ENCODE results near the gene NINL. TPM values are rescaled to one million over a fixed set of nuclear protein-coding genes. Genes with fewer than 3 reads are reported as not detected.

NINL gene
- total and polyA plus RNA-seq, 2 of the 4 experiments (the other 2 are of a cell fraction), result 3.0 to 10.4 TPM

DNA sequence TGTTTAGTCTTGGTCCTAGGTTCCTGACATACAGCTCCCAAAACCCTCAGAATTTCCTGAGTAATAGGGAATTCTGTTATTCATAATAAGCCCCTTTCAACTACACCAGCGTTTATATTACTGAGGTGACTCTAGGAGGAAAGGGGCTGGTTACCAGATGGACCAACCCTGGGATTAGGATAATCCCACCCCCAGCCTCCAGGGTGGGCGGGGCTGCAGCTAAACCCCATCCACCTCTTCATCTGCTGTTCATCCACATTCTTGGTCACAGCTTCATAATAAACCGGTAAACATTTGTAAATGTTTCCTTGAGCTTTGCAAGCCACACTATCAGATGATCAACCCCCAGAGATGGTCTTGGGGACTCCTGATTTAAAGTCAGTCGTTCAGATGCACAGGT, 38.3 kb downstream of the NINL start:
- peaks cover 31% of the 10 kb centered on the region for H4K20me1 ChIP-seq (ENCODE audit: insufficient read depth, low read length)
- no peak overlapping the region for H2AK9ac ChIP-seq (replicated peaks; ENCODE audit: low read depth, low read length, poor library complexity)
- no peak overlapping the region for H4K8ac ChIP-seq (ENCODE audit: low read depth in 2 of 2, low read length in 2 of 2)
- no peak overlapping the region for H2AK5ac ChIP-seq (ENCODE audit: low read depth, low read length)
- H2AFZ ChIP-seq (replicated peaks; ENCODE audit: low read length, poor library complexity), result no peak overlapping the region
- H3K4me2 ChIP-seq (ENCODE audit: low read depth, low read length), result no peak overlapping the region
- H2BK5ac ChIP-seq (ENCODE audit: low read depth, low read length, poor library complexity, severe bottlenecking), result no peak overlapping the region
- WGBS, 2 experiments (ENCODE audit: extremely low coverage in 2 of 2, insufficient read length in 1 of 2), result 67% methylated on average over 2 of the region's 4 CpGs; no CpG with 5 or more reads in 1 of the 2 experiments
- no peaks in the 10 kb centered on the region for H3K9me3 ChIP-seq (ENCODE audit: control insufficient read depth, insufficient read depth, low read length)
- no peak overlapping the region for H3K4me3 ChIP-seq (ENCODE audit: insufficient read depth, low read depth, low read length)
- CTCF ChIA-PET, result no interaction called here
- H3K9me1 ChIP-seq (ENCODE audit: insufficient read depth, low read length), result peaks cover 30% of the 10 kb centered on the region
- H3K4ac ChIP-seq (ENCODE audit: low read depth, low read length), result no peak overlapping the region
- intact Hi-C loops (cut with micrococcal nuclease) (loop anchor here (10.0 kb wide), 1 partner anchor 48 kb away; no protein-coding TSS in a partner anchor), dilution Hi-C loops (cut with HindIII; ENCODE audit: low sequenced_read_pairs, unreplicated experiment) (no loop called here), in situ Hi-C loops (cut with MboI; ENCODE audit: low sequenced_read_pairs) (loop anchor here (25.0 kb wide), 1 partner anchor 235 kb away; no protein-coding TSS in a partner anchor)
- DNase-seq, result no peak
- no peak overlapping the region for H4K91ac ChIP-seq (ENCODE audit: insufficient read depth, low read depth, low read length)
- H3K23ac ChIP-seq (ENCODE audit: low read depth, low read length), result no peak overlapping the region
- no peak overlapping the region for H3K14ac ChIP-seq (replicated peaks; ENCODE audit: low read depth, low read length)
- H3K27me3 ChIP-seq (ENCODE audit: control insufficient read depth, insufficient read depth, low read length), result no peaks in the 10 kb centered on the region
- H4K5ac ChIP-seq (ENCODE audit: low read depth, low read length), result no peak overlapping the region
- no peak overlapping the region for H2BK20ac ChIP-seq (ENCODE audit: low read depth, low read length)
- H3K18ac ChIP-seq (ENCODE audit: low read depth, low read length), result no peak overlapping the region
- H3K56ac ChIP-seq (ENCODE audit: extremely low read depth, insufficient read depth, low read length), result no peak overlapping the region
- no peak for ATAC-seq (ENCODE audit: low read depth)
- TF ChIP-seq FOS (IDR thresholded peaks at IDR 0.05; ENCODE audit: low read depth, low read length) (no peak), RCOR1 (IDR thresholded peaks at IDR 0.05; ENCODE audit: insufficient replicate concordance, low read length) (no peak), SMC3 (IDR thresholded peaks at IDR 0.05; ENCODE audit: low read depth, low read length) (no peak), USF2 (IDR thresholded peaks at IDR 0.05; ENCODE audit: low read depth, low read length) (no peak), ELK1 (IDR thresholded peaks at IDR 0.05; ENCODE audit: borderline replicate concordance, low read depth, low read length) (no peak), CHD1 (IDR thresholded peaks at IDR 0.05; ENCODE audit: low read depth, low read length) (no peak), CTCF (conservative IDR thresholded peaks at IDR 0.05; ENCODE audit: low read depth, low read length) (no peak), RAD21 (IDR thresholded peaks at IDR 0.05; ENCODE audit: low read length) (no peak), MAZ (IDR thresholded peaks at IDR 0.05; ENCODE audit: borderline replicate concordance, low read depth, low read length) (no peak), RFX5 (IDR thresholded peaks at IDR 0.05; ENCODE audit: low read depth, low read length) (no peak), MAFK (IDR thresholded peaks at IDR 0.05; ENCODE audit: low read depth, low read length) (no peak), CEBPB (IDR thresholded peaks at IDR 0.05; ENCODE audit: low read depth, low read length) (no peak), POLR2A (IDR thresholded peaks at IDR 0.05; ENCODE audit: low read depth, low read length) (no peak), NFE2L2 (IDR thresholded peaks at IDR 0.05; ENCODE audit: low read depth, low read length) (no peak), BHLHE40 (IDR thresholded peaks at IDR 0.05; ENCODE audit: low read depth, low read length) (no peak), MXI1 (IDR thresholded peaks at IDR 0.05; ENCODE audit: borderline replicate concordance, low read depth, low read length) (no peak)
- H2BK120ac ChIP-seq (ENCODE audit: low read depth, low read length), result no peak overlapping the region
- peaks cover 4 to 68% of the 10 kb centered on the region in 2 experiments; a peak in 2 of 4 replicates for H3K79me1 ChIP-seq (ENCODE audit: low read depth in 1 of 2, low read length in 2 of 2)
- BruUV-seq (replicated peaks), result no TSS peak
- peaks cover 26% of the 10 kb centered on the region for H3K4me1 ChIP-seq (ENCODE audit: control insufficient read depth, insufficient read depth, low read length)
- POLR2A ChIA-PET (ENCODE audit: unreplicated experiment), result no interaction called here
- H3K27ac ChIP-seq (ENCODE audit: insufficient read depth, low read length), result no peak overlapping the region
- H3K36me3 ChIP-seq (ENCODE audit: control insufficient read depth, insufficient read depth, low read length), result no peaks in the 10 kb centered on the region
- no peak overlapping the region for H3K9ac ChIP-seq (ENCODE audit: low read depth, low read length)
- no peak overlapping the region for H2BK15ac ChIP-seq (ENCODE audit: low read depth, low read length)
